GM18517 (cell line): ENCODE measurements around the gene KCTD4.
A peak's percentile ranks its signal among the peaks of the same experiment; 100 is the strongest.
"Not testable (repeated sequence)": the region's sequence is repeated elsewhere in the genome, so short reads cannot be mapped to it uniquely, and the experiment has no call there.

Experiments
- ATAC-seq: cut with Tn5 transposase; IDR thresholded peaks from one replicate; pipeline ENCODE4 v1.9.1; 2021; ENCODE audit warnings: mild to moderate bottlenecking, moderate library complexity; ENCODE audit not compliant: unreplicated experiment

The KCTD4 gene

GRCh38 chr13:45216193-45216592, 15.3 kb upstream of the KCTD4 start:
- ATAC-seq: no peak

- ATAC-seq: no peak
These were observed 14.7 kb upstream of the KCTD4 start for GRCh38 chr13:45215392-45216077.

GRCh38 chr13:45209229-45209628, 8.4 kb upstream of the KCTD4 start:
- no peak for ATAC-seq

- ATAC-seq: no peak
These were observed 7.3 kb upstream of the KCTD4 start for GRCh38 chr13:45208132-45208531.

GRCh38 chr13:45207319-45207718, 6.5 kb upstream of the KCTD4 start:
- ATAC-seq: no peak

GRCh38 chr13:45206340-45206739, 5.5 kb upstream of the KCTD4 start:
- ATAC-seq: peak; percentile 49

GRCh38 chr13:45205124-45205523, 4.3 kb upstream of the KCTD4 start:
- ATAC-seq: no peak

GRCh38 chr13:45199711-45200110, 1.1 kb downstream of the KCTD4 start:
- ATAC-seq: no peak

GRCh38 chr13:45198924-45199323, 1.9 kb downstream of the KCTD4 start:
- ATAC-seq: no peak

- no peak for ATAC-seq
These were observed 2.8 kb downstream of the KCTD4 start for GRCh38 chr13:45198041-45198440.

GRCh38 chr13:45196622-45197021, 4.2 kb downstream of the KCTD4 start:
- no peak for ATAC-seq

GRCh38 chr13:45196096-45196495, 4.7 kb downstream of the KCTD4 start:
- ATAC-seq: no peak

GRCh38 chr13:45195421-45195820, 5.4 kb downstream of the KCTD4 start:
- no peak for ATAC-seq

GRCh38 chr13:45194081-45194939, 6.5 kb downstream of the KCTD4 start:
- no peak for ATAC-seq

- ATAC-seq: no peak
These were observed 9.0 kb downstream of the KCTD4 start for GRCh38 chr13:45191874-45192273.

GRCh38 chr13:45189511-45189910, 11.3 kb downstream of the KCTD4 start:
- ATAC-seq: not testable (repeated sequence)

- ATAC-seq: not testable (repeated sequence)
These were observed 11.8 kb downstream of the KCTD4 start for GRCh38 chr13:45189077-45189476.

GRCh38 chr13:45185286-45185685, 15.6 kb downstream of the KCTD4 start:
- no peak for ATAC-seq

- ATAC-seq: no peak
These were observed 16.2 kb downstream of the KCTD4 start for GRCh38 chr13:45184693-45185092.

GRCh38 chr13:45180713-45181601, 19.9 kb downstream of the KCTD4 start:
- ATAC-seq: no peak

- no peak for ATAC-seq
These were observed 20.5 kb downstream of the KCTD4 start for GRCh38 chr13:45180303-45180702.
